ENCODE measurements around the gene STK31.
"Not testable (repeated sequence)": the region's sequence is repeated elsewhere in the genome, so short reads cannot be mapped to it uniquely, and the experiment has no call there.

DNA sequence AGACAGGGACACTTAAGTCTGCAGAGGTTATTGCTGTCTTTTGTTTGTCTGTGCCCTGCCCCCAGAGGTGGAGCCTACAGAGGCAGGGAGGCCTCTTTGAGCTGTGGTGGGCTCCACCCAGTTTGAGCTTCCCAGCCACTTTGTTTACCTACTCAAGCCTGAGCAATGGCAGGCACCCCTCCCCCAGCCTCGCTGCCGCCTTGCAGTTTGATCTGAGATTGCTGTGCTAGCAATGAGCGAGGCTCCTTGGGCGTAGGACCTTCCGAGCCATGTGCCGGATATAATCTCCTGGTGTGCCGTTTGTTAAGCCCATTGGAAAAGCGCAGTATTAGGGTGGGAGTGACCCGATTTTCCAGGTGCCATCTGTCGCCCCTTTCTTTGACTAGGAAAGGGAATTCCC lies 118.1 kb downstream of the STK31 start:
- not testable (repeated sequence) for TF ChIP-seq ZNF384 (IDR thresholded peaks at IDR 0.05; ENCODE audit: borderline replicate concordance, low read depth, low read length); EP300 (IDR thresholded peaks at IDR 0.05; ENCODE audit: borderline replicate concordance in 1 of 2, control insufficient read depth in 1 of 2, low read depth in 2 of 2, low read length in 2 of 2); TAF1 (IDR thresholded peaks at IDR 0.05; ENCODE audit: borderline replicate concordance, low read depth, low read length); POU2F2 (IDR thresholded peaks at IDR 0.05; ENCODE audit: borderline replicate concordance, low read depth, low read length); POLR2AphosphoS5 (IDR thresholded peaks at IDR 0.05; ENCODE audit: low read length); STAT1 (conservative IDR thresholded peaks at IDR 0.05); NR2C2 (IDR thresholded peaks at IDR 0.05; ENCODE audit: borderline replicate concordance, control insufficient read depth, insufficient read length, low read depth); POLR2A (IDR thresholded peaks at IDR 0.05; ENCODE audit: low read depth, low read length); ZNF622 (IDR thresholded peaks at IDR 0.05)
- TF ChIP-seq, protein P1, sequence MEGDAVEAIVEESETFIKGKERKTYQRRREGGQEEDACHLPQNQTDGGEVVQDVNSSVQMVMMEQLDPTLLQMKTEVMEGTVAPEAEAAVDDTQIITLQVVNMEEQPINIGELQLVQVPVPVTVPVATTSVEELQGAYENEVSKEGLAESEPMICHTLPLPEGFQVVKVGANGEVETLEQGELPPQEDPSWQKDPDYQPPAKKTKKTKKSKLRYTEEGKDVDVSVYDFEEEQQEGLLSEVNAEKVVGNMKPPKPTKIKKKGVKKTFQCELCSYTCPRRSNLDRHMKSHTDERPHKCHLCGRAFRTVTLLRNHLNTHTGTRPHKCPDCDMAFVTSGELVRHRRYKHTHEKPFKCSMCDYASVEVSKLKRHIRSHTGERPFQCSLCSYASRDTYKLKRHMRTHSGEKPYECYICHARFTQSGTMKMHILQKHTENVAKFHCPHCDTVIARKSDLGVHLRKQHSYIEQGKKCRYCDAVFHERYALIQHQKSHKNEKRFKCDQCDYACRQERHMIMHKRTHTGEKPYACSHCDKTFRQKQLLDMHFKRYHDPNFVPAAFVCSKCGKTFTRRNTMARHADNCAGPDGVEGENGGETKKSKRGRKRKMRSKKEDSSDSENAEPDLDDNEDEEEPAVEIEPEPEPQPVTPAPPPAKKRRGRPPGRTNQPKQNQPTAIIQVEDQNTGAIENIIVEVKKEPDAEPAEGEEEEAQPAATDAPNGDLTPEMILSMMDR (IDR thresholded peaks at IDR 0.05 in 2 of 3, conservative IDR thresholded peaks at IDR 0.05 in 1 of 3; ENCODE audit: control insufficient read depth in 2 of 3, extremely low read depth in 1 of 3, insufficient read depth in 1 of 3, low read depth in 3 of 3, low read length in 3 of 3), result not testable (repeated sequence)
- TF ChIP-seq, protein P2, sequence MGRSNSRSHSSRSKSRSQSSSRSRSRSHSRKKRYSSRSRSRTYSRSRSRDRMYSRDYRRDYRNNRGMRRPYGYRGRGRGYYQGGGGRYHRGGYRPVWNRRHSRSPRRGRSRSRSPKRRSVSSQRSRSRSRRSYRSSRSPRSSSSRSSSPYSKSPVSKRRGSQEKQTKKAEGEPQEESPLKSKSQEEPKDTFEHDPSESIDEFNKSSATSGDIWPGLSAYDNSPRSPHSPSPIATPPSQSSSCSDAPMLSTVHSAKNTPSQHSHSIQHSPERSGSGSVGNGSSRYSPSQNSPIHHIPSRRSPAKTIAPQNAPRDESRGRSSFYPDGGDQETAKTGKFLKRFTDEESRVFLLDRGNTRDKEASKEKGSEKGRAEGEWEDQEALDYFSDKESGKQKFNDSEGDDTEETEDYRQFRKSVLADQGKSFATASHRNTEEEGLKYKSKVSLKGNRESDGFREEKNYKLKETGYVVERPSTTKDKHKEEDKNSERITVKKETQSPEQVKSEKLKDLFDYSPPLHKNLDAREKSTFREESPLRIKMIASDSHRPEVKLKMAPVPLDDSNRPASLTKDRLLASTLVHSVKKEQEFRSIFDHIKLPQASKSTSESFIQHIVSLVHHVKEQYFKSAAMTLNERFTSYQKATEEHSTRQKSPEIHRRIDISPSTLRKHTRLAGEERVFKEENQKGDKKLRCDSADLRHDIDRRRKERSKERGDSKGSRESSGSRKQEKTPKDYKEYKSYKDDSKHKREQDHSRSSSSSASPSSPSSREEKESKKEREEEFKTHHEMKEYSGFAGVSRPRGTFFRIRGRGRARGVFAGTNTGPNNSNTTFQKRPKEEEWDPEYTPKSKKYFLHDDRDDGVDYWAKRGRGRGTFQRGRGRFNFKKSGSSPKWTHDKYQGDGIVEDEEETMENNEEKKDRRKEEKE (IDR thresholded peaks at IDR 0.05), result not testable (repeated sequence)
- TF ChIP-seq, protein P3, sequence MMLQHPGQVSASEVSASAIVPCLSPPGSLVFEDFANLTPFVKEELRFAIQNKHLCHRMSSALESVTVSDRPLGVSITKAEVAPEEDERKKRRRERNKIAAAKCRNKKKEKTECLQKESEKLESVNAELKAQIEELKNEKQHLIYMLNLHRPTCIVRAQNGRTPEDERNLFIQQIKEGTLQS (IDR thresholded peaks at IDR 0.05; ENCODE audit: borderline replicate concordance, extremely low read depth, low read depth, low read length), result not testable (repeated sequence)
- TF ChIP-seq, protein P4, sequence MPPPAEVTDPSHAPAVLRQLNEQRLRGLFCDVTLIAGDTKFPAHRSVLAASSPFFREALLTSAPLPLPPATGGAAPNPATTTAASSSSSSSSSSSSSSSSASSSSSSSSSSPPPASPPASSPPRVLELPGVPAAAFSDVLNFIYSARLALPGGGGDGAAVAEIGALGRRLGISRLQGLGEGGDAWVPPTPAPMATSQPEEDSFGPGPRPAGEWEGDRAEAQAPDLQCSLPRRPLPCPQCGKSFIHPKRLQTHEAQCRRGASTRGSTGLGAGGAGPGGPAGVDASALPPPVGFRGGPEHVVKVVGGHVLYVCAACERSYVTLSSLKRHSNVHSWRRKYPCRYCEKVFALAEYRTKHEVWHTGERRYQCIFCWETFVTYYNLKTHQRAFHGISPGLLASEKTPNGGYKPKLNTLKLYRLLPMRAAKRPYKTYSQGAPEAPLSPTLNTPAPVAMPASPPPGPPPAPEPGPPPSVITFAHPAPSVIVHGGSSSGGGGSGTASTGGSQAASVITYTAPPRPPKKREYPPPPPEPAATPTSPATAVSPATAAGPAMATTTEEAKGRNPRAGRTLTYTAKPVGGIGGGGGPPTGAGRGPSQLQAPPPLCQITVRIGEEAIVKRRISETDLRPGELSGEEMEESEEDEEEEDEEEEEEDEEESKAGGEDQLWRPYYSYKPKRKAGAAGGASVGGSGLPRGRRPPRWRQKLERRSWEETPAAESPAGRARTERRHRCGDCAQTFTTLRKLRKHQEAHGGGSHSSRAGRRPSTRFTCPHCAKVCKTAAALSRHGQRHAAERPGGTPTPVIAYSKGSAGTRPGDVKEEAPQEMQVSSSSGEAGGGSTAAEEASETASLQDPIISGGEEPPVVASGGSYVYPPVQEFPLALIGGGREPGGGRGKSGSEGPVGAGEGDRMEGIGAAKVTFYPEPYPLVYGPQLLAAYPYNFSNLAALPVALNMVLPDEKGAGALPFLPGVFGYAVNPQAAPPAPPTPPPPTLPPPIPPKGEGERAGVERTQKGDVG (CRISPR knock-in tag; IDR thresholded peaks at IDR 0.05), result not testable (repeated sequence)

Data from GM12878 (cell line).